Measurements from ENCODE around the gene THOC5.
"Not testable (repeated sequence)": the region's sequence is repeated elsewhere in the genome, so short reads cannot be mapped to it uniquely, and the experiment has no call there.

THOC5 gene

DNA sequence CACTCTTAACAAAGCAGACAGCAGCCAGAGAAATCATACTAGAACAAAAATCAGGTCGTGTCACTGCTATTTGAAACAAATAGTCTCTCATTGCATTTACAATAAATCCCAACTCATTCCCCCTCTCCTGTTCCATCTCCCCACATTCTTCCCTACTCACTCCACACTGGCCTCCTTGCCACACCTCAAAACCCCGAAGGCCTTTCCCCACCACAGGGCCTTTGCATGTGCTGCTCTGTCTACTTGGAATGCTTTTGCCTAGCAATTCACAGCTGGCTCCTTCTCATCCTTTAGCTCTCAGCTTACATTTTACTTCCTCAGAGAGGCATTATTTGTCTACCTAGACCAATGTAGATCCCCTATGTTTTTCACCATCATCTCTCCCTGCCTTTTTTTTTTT is 6.3 kb upstream of the THOC5 start:
- no peak for DNase-seq

DNA sequence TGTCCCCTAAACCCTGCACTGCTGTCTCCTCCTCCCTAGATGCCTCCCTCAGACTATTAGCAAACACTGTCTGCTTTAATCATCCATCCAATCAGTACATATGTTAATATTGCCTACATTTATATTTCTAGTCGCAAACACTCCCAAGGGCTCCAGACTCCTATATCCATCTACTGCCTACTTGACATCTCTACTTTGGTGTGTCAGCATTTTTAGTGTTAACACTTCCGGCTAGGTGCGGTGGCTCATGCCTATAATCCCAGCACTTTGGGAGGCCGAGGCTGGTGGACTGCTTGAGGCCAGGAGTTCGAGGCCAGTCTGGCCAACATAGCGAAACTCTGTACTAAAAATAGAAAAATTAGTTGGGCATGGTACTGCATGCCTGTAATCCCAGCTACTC is 5.5 kb upstream of the THOC5 start:
- DNase-seq, result no peak

DNA sequence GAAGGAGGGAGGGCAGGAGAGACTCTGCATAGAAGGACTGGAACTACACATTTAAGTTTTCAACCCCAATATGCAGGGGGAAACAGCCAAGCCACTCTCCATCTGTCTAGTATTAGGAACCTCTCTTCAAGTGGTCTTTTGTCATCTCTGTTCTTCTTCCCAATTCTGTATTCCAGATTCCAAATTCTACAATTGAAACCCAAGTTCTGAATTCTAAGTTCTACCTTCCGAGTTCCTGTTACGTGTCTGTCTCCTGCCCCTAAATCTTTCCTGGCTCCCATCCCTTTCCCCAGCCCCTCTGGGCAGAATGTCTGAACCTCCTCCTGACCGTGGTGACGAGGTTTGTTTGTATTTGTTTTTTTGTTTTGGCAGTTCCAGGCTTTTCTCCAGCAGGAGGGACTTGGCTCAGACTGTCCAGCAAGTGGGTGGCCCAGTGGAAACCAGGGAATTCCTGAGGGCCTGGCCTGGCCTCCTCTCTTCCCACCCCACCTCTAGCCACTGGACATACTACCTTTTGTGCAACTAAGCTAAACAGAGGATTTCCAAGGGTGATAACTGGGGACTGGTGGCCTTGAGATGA is 1.6 kb upstream of the THOC5 start:
- DNase-seq, result no peak

DNA sequence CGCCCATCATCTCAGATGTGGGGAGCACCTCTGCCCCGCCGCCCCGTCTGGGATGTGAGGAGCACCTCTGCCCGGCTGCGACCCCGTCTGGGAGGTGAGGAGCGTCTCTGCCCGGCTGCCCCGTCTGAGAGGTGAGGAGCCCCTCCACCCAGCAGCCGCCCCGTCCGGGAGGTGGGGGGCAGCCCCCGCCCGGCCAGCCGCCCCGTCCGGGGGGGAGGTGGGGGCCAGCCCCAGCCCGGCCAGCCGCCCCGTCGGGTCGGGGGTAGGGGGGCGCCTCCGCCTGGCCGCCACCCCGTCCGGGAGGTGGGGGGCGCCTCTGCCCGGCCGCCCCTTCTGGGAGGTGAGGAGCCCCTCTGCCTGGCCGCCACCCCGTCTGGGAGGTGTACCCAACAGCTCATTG is 1.2 kb downstream of the THOC5 start:
- not testable (repeated sequence) for DNase-seq

DNA sequence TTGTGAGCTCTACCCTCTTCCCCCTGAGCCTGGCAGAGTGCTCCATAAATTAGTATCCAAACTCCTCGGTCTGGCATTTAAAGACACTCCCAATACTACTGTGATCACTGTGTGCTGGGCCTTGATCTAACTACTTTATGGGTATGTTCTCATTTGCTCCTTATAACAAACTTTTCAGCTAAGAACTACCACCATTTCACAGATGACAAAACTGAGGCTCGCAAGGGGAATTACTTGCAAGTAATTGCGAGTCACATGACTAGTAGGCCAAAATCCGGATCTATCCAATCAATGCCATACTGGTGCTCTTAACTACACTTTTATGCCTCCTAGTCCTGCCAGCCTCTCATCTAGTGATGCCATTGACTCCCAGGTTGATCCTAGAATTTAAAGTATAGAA is 3.6 kb downstream of the THOC5 start:
- DNase-seq, result no peak

DNA sequence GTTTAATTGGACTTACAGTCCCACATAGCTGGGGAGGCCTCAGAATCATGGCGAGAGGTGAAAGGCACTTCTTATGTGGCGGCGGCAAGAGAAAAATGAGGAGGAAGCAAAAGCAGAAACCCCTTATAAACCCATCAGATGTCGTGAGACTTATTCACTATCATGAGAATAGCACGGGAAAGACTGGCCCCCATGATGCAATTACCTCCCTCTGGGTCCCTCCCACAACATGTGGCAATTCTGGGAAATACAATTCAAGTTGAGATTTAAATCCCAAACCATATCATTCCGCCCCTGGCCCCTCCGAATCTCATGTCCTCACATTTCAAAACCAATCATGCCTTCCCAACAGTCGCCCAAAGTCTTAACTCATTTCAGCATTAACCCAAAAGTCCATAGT is 8.5 kb downstream of the THOC5 start:
- not testable (repeated sequence) for DNase-seq

DNA sequence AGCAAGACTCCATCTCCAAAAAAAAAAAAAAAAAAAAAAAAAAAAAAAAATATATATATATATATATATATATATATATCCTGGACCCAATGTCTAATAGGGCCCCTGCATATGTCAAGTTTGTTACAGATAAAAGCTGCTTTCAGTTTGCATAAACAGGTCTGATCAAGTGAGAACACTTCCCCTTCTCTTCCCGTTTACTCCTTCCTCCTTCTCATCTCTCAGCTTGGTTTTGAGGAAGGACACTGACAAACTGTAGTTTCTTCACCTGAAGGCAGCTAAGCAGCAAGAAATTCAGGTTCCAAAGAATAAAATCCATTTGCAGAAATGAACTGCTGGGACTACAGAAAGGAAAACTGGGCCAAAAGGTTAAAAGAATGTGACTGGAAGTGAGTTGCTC is 11.7 kb downstream of the THOC5 start:
- DNase-seq, result no peak

DNA sequence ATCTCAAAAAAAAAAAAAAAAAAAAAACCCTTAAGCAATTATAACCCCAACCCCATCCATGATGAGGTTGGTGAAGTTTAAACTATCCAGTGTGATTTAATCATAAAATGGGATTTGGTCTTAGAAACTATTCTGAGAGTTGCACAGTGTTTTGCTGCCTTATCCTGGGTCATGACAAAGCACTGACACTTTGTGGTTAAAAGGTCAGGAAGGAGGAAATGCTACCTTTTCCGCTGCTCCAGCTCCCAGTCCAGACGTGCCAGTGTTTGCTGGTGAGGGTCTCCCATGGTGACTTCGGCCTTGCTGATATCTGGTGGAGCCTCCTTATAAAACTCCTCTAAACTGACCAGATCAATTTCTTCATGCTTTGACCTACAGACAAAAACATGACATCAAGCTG is 14.5 kb downstream of the THOC5 start:
- no peak for DNase-seq

DNA sequence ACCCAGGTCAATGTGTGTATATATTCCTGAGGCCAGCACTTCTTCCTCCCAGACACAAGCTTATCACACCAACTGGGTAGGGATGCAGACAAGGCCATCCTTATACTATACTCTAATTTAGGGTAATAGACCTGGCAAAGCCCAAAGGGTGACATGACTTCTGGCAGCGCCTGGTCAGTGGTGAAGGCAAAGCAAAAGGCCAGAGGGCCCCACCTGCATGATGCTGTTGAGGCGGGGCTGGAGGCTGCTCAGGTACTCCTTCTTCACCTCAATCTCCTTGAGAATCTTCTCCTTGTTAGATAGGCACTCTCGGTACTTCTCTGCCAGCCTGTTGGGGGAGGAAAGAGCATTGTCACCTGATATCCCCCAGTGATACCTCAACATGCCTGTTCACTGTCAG is 17.1 kb downstream of the THOC5 start:
- no peak for DNase-seq

DNA sequence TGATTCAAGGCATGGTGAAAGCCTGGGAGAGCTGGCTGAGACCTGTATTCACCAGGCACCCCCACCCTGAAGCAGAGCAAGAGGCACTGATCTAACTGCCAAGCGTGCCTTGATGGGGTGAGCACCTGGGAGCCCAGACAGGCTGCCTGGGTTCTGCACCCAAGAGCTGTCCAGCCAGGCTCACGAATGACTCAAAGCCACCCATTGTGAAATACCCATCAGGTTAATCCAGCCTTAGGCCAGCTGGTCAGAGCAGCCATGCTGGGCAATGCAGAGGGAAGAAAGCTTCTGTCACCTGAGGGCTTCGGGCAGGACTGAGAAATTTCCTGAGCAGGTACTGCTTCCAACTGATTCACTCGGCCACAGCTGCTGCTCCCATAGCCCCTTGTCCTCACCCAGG is 22.1 kb downstream of the THOC5 start:
- DNase-seq, result no peak

DNA sequence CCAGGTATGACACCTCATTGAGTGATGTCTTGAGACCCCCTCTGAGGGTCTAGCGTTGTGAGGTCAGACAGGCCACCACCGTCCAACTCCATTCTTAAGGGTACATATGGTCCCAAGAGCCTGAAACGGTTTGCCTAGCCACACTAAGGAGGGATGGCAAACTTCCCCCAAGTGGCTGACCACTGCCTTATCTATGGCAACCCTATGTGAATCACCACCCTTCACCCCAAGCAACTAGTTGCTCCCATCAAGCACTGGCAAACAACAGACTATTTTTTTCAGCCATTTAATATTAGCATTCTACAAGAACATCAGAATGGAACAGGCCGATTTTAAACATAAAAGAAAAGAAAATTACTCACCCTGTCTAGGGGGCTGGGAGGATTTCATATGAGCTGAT is 22.8 kb downstream of the THOC5 start:
- DNase-seq, result no peak

DNA sequence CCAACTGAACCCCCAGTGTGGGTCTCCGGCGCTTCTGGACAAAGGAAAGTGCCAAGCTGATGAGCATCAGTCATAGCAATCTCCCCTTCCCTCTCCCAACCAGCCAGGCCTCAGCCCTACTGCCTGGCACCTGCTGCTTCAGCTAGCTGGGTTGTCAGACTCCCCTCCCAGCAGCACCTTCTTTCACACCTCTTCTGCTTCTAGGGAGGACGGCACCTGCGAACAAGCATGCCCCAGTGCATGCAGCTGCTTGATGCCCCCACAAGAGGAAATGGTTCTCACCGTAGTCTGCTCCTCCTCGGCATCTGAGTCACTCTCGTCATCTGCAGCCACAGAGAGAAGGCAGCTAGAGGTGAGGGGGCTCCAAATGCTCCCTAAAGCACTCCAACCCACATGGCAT is 25.4 kb downstream of the THOC5 start:
- no peak for DNase-seq

DNA sequence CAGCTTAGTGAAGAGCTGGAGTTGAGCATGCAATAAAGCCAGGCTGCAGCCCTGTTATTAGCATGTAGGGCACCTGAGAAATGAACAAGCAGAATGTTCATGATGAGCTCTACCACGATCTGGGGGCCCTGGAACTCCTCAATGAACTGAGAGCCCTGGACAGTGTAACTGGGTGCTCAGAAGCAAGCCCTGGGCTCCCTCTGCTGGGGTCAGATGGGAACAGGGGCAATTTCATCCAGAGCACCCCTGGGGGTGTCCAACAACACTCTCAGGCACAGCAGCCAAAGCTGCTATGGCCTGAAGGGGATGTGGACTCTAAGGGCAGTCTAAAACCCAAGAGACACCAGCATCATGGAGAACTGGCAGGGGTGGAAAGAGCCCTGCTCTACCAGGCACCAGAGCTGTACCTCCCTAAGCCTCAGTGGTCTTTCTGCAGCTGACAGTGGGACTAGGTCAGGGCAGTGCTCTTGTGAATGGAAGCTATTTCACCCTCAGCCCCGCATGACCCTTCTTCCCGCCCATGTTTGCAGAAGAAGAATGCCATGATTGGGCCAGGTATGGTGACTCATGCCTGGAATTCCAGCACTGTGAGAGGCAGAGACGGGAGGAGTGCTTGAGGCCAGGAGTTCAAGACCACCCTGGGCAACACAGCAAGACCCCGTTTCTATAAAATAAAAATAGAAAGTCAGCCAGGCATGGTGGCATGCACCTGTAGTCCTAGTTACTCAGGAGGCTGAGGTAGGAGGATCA is 28.9 kb downstream of the THOC5 start:
- DNase-seq, result no peak

DNA sequence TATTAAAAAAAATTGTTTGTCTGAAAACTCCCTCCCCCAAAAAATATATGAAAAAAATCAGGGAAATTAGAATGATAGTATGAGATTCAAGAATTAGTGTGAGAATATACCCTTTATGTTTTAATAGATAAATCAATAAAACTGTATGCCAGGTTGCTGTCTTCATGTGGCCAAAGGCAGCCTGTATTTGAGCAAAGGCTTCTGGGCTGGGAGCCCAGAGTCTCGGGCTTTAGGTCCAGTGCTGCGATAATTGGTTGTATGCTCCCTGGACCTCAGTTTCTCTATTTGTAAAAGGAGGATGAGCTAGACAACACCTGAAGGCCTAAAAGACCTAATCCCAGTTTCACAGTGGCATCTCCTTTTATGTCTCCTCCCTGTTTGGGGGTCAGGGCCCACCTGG is 29.8 kb downstream of the THOC5 start:
- DNase-seq, result no peak

DNA sequence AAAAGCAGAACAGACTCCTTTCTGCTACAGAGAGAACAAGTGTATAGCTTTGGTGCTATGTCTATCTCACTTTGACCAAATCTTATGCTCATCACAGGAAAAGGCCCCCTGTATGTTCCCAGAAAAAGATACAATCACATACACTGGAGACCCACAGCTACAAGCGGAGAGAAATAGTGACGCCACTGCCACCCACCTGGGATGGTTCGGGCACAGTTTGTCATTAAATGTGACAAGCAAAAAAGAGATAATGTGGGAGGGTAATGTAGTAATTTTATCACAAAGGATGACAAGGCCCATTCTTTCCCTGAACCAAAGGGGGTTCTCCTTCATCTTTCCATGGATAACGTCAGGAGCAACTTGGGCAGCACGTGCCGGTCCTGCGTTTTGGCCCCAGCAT is 32.0 kb downstream of the THOC5 start:
- DNase-seq, result no peak

DNA sequence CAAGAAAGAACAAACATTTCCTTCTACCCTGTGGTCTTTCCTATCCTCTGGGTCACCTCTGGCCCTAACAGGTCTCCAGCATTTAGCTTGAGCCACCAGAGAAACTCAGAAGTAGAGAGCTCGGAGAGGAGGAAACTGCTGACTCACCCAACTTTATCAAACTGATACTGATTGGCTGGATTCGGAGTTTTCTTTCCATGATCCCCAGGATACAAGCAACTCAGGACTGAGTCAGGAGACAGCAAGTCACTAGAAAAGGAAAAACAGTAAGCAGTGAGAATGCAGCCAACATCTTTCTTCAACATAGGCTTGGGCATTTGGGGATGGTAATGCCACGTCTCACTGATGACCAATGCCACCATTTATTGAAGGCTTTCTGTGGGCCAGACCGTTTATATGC is 32.7 kb downstream of the THOC5 start:
- no peak for DNase-seq

DNA sequence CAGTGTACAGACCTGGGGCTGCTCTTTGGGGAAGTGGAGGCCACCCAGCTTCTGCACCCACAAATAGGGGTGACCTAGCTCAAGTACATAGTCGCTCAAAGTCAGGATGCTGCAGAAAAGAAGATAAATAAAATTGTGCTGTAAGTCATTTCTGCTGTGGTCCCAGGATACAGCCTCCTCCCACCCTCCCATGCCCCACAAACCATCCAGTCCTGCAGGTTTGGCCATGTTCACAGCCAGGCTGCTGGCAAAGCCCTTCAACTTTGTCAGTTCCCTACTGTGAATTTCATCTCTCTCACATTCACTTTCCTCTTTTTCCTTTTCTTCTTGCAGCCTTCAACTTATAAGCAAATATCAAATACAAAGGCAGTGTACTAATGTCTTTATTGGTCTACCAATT is 33.6 kb downstream of the THOC5 start:
- no peak for DNase-seq

DNA sequence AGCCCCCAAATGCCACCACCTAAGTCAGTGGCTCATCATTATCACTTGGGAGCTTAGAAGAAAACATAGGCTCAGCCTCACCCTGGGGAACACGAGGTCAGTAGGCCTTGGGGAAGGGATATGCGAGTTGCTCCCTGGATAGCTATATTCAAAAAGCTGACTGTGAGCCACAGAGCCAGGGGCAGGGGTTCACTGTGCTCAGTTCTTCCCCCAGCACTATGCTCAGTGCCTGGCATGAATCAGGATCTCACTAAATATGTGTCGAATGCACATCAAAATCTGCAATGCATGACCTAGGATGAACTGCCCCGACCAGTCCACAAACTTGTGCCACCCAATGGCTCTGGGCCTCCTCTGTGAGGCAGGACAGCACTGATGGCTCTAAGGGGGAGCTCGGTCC is 35.1 kb downstream of the THOC5 start:
- DNase-seq, result no peak

DNA sequence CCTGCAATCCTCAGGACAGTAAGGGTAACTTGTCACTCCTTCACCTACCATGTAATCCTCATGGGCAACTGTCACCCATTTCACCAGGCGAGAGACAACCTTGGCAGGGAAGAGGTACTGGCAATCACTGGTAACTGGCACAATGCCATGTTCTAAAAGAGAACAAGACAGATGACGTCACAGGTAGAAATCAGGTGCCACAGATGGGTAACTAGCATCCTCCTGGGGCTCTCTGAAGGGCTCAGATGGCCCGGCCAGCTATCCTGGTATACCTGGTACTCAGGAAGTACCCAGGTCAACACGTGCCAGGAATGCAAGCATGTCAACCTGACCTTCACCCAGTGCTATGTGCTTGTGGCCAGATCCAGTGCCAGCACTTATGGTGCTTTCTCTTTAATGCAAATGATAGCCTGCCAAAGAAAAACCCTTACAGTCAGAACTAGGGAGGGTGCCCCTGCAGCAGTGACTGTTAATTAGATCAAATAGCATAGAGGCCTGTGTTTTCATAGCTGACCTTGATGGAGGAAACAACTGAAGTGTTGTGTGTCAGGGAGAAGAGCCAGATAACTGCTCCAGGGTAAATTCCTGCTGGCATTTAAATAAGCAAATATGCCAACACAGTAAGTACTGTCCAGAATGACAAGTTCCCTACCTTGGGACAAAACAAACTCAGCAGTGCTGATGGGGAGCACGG is 36.2 kb downstream of the THOC5 start:
- DNase-seq, result no peak

DNA sequence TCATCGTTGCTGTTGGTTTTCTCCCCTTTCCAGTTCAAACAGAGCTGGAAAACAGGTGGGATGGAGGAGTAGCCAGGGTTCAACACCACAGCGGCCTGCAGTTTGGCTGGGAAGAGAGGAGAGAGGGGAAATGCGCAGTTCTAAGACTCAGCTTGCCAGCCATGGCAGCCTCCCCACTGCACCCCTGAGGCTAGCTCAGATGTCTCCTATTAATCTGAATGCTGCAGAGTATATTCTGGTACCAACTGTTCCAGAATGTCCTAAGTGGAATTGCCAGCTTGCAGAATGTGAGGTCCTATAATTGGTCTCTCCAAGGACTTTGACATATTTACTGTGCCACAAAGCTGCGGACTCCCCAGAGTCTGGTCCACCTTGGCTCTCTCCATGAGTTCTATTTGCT is 41.5 kb downstream of the THOC5 start:
- DNase-seq, result no peak

DNA sequence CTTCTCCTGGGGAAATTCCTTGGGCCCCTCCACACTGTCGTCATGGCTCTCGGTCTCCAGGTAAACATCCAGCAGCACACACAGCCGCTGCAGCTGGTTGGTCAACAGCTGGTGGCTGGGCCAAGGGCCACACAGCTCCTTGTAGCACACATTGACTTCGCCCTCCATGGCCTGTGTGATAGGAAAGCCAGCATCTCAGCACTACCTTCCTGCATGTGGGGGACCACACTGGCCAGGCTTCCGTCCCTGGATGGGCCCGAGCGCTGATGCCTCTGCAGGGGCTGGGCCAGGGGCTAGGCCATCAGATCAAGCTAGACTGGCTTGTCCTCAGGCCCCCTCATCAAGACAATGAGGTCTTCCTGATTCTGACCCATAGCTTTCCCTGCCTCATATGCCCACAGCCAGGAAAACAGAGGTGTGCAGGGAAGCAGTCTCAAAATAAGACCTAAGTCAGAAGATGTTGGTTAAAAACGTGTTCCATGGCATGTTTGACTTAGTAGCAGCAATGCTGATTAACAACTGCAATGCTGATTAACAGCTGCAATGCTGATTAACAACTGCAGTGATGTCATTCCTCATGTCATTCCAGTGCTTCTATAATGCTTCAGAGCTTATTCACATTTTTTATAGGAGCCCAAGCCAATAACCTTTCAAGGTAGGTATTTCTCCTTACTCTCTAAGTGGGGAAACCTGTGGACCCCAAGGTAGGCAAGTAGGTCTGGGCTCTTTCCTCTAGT is 42.3 kb downstream of the THOC5 start:
- no peak for DNase-seq

DNA sequence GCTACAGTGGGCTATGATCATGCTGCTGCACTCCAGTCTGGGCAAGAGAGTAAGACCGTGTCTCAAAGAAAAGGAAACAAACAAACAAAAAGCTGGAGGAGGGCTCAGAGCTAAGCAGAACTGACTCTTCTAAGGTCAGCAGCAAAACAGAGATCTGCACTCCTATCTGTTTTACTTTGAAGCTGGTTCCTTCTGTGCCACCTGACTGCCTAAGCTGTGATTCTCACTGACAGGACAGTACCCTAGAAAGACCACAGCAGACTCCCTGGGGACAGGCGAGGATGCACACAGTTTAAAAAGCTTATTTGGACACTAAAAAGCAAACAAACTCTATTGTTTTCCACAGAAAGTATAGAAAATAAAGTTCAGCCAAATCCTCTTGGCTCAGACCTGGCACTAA is 43.0 kb downstream of the THOC5 start:
- no peak for DNase-seq

DNA sequence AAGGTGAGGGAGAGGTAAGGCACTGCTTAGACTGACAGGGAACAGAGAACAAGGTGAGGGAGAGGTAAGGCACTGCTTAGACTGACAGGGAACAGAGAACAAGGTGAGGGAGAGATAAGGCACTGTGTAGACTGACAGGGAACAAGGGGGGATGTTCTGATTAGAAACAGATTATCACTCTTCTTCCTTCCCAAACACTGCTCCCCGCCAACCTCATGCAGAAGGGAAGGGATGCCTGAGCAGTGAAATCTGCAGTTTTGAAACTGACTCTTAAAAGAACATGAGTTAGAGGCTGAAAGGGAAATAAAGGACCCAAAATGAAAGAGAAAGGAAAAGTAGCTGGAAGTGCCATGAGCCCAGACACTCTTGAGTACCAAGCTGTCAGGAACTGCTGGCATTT is 43.7 kb downstream of the THOC5 start:
- DNase-seq, result no peak

DNA sequence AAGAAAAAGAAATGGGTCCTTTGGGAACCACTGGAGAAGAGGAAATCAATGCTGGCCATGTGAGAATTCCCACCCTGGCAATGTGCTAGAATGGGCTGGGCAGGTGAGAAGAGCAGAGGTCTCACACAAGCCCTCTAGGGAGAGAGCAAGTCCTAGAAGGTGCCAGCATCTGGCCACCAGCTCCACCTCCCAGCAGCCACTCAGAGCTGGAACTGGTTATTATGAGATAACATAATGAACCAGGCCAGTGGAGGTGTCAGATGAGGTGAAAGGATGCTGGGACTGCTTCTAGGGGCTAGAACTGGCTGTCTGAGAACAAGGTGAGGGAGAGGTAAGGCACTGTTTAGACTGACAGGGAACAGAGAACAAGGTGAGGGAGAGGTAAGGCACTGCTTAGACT is 44.3 kb downstream of the THOC5 start:
- no peak for DNase-seq
